Superior temporal gyrus (tissue), 1 donor: ENCODE measurements around the gene URI1.

Experiments
- DNase-seq: peaks from one replicate; pipeline ENCODE4 v3.0.0-alpha.2; 2016; ENCODE audit errors: extremely low spot score

The URI1 gene

DNA sequence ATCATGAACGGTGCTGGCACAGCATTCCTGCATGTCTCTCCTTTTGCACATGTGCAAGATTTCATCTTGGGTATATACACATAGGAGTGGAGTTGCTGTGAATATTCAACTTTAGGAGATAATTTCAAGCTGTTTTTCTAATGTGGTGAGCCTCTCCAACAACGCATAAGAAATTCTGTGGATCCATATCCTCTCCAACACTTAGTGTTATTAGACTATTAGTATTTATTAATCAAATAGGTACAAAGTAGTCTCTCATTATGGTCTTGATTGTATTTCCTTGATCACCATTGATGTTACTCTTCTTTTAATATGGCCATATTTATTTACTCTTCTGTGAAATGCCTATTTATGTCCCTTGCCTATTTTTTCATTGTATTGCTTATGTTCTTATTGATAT is 114.5 kb downstream of the URI1 start:
- no peak for DNase-seq

DNA sequence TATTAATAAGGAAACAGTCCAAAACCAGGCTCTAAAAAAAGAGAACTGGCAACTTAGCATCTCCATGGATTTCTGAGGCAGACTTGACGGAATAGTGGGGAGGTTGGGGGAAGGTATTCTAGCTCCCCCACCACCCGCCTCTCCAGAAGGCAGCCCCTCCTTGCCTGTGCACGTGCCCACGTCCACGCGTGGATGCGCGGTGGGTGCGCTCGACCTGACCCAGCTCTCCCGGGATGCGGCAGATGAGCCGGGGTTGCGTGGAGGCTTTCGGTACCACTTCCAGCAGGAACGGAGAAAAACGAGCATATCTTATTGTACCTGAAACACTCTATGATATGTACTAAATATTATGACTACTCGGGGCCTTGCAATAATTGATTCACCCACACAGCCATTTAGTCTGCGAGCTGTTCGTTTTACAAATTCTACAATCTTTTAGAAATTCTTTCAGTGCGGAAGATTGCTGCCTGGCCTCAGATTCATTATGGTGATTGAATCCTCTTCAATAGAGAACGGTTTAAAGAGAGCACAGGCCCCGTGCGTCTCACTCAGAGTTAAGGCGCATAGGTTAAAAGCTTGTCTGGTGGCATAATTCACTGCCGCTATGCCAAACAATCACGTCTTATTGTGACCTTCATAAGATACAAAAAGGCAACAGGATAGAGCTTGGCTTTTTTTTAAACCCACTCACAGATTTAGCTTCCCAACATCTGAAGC is 117.9 kb downstream of the URI1 start:
- DNase-seq: no peak

DNA sequence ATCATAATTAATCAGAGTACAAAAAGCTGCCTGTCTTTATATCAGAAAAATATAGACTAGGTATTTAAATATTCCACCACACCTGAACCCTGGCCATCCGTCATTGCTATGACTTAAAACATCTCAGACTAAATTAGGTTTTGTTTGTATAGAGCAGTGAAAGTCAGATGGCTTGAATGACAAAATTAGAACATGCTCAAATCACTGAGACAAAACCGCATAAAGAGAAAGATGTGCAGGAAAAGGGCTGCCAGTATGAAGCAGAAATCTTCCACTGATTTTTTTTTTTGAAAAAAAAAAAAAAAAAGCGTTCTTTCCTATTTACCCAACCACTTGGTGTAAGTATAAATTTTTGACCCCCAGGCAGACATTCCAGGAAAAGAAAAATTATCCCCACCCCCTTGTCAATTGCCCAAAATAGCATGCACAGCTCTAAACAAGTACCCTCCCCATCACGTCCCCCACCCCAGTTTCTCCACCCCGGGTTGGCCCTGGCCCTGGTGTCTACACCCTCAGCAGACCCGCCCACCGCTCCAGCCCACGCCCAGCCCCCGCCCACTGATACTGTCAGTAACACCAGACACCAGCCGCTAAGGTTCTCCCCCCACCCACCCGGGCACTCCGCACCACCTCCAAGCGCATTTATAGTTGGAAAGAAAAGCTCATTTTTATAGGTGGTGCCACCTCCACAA is 118.6 kb downstream of the URI1 start:
- DNase-seq: no peak

DNA sequence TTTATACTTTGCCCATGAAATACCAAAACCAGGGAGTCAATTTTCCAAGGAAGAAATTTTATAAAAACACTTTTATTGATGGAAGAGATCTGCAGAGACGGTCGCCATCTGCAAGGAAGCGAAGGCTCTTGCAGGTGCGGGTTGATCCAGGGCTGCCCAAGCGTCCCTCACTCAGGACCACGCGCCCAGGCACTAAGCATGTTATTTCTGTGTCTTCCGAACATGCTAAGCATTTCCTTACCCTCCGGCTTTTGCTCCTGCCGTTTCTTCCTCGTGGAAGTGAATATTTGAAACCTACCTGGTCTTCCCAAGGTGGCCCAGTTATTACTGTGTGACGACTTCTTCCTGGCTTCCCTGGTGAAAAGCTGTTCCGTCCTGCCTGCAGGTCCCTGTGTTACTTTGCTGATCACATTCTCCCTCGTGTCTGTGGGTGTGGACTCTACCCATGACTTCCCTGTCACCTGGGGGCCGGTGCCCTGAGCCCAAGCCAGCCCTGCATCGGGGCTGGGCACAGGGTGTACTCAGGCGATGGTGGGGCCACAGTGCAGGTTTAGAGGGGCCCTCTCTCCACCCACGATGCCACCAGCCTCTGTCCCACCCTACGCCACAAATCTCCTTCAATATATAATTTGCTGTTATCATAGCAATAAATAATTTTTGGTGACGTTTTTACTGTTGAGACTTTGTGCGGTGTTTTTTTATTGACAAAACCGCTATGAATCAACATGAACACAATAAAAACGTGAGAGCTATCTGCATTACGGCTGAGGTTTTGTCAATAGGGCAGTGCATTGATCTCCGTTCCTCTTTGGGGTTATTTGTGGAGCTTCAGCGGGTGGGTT is 119.4 kb downstream of the URI1 start:
- no peak for DNase-seq

DNA sequence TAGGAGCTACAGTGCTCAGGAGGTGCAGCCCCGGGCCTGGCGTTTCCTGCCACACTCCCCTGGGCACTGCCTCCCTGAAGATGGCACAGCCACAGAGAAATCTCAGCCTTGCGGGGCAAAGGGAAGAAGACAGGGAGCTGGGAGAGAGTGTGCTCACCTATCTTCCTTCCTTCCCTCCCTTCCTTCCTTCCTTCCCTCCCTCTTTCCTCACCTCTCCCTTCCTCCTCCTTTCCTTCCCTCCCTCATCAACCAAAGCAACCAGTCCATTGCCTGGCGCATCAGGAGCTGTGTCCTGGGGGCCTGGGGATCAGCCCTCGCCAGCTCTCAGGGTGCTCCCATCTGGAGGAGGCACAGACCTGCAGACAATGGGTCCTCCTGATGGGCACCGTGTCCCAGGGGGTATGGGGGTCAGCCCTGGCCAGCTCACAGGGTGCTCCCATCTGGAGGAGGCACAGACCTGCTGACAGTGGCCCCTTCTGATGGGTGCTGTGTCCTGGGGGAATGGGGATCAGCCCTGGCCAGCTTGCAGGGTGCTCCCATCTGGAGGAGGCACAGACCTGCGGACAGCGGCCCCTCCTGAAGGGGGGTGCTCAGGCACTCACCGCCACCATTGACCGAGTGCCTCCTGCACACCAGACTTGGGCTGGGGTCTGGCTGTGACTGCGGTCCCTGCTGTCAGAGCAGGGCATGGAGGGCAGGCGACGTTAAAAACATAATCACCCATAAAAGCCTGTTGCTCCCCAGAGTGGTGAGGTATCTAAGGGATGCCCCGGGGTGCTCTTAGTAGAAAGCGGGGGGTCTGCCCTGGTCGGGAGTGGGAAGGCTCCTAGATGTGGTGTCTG is 120.2 kb downstream of the URI1 start:
- no peak for DNase-seq

DNA sequence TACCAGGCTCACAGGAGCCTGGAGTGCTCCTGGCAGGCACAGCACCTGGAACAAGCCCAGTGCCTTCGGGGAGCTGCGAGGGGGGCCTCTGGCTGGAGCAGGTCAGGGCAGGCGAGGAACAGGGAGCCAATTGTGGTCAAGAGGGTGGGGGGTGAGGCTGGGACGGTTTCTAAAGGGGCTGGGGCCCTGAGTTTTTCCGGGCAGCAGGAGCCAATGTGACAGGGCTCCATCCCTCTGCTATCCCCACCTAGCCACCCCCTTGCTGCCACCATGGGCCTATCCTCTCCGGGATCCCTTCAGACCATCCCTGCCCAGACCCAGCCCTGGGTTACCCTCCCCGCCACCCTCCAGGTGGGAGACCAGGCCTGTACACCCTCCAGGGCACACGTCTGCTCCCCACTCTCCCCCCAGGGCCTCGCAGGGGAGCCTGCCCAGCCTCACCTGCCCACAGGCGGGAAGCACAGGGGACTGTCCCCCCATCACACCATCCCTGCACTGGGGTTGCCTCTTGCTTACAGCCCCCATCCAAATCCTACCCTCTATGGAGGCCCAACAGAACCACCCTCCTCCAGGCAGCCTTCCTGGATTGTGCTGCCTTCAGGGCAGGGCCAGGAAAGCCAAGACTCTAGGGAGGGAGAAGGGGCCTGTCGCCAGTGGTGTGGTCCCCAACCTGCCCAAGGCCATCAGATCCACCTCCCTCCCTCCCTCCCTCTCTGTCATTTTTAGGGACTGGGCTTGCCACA is 121.0 kb downstream of the URI1 start:
- DNase-seq: no peak

DNA sequence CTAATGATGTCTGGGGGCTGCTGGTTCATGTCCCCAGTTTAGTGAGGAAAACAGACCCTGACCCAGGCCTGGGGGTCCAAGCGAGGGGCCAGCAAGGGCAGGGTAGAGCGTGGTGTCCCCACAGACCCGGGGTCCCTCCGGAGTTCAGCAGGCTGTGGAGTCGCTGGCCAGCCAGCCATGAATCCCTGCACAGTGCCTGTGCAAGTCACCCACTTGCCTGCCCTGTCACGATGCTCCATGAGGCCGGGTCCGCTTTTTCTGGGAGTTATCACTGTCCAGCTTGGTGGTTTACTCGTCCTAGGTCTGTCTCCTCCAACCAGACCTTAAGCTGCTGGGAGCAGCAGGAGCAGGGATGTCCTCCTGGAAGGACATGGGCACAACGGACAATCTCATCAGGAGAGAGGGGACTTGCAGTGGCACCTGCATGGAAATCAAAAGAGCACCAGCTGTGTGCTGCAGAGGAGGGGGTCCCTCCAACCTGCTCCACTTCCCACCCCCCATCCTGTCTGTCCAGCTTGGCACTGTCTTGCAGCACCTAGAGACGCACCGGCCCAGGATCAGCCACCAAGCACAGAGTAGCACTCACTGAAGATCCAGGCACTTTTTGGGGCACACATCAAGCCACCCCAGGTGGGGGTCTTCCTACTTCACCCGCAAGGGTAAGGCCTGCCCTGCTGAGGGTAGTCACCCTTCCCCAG is 121.8 kb downstream of the URI1 start:
- no peak for DNase-seq

DNA sequence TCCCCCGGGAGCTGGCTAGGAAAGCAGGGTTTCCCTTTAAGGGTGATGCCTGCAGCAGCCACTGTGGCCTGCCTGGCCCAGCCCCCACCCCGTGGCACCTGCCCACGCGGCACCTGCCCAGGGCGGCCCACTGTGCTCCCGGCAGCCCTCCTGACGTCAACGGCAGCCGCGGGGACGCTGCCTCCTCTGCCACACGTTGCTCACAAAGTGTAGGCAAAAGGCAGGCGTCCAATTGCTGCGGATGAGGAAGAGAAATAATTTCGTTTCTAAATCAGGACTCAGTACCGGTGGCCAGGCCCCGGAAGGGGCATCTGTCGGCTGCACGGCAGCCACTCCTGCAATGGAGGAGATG is 122.3 kb downstream of the URI1 start:
- no peak for DNase-seq

DNA sequence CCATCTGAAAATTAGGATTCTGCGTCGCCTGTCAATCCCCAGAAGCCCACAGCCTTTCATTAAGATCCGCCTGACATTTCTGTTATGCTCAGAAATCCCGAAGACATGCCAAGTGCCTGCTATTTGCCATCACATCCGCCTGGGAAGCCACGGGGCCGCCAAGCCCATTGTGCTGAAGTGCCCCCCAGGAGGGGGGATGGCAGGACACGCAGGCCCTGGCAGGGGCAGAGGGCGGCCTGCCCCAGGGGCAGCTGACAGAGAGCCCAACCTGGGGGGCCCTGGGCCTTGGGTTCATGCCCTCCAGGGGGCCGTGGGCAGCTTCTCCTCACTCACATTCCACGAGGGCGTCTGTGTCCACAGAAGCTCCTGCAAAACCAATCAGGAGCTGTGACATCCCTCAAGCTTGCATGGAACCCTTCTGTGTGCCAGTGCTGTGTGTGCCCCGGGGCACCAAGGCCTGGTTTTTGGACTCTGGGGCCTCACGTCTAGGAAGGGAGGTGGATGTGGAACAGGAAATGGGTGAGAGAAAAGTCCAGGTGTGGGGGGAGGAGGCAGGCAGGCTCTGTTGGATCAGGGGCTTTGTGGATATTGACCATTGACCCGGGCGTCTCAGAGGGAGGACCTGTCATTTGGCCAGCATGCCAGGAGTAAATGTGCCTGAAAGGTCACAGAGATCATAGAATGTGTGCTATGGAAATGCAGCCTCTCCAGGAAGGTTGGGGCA is 122.9 kb downstream of the URI1 start:
- DNase-seq: no peak

DNA sequence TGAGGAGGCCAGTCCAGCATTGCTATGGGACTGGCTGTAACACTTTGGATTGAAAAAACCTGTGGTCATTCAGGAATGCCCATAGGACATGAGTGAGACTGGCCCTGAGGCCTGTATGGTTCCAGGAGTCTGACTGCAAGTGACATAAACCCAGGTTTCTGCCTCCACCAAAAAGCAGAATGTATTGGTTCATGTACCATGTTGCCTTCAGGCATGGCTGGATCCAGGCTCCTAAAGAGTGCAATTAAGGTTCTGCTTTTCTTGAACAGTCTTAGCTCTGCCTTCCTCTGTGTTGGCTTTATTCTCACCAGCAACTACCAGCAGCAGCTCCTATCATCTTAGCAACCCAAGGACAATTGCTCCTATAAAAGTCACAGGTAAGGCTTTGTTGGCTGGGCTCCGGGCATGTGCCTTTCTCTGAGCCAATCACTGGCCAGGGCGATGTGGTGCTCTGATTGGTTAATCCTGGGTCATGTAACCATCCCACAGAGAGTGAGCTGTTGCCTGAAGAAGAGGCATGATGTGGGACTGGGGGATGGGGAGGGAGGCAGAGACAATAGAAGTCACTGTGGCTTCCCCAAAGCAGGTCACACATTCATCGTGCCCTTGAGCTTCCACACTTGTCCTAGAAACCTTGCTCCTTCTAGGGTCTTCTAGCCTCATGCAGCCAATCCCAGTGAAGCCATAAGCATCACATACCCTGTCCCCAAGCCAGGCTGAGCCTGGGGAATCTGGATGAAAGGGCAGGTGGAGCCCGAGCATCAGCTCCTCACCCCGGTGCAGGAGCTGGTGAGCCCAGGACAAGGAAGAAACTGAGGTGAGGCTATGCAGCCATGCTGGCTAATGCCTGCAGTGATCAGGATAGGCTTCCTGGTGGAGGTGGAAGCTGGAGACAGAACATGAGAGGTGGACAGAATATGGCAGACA is 123.9 kb downstream of the URI1 start:
- no peak for DNase-seq
